Measurements from ENCODE around the gene SPAG9. TPM values are rescaled to one million over a fixed set of nuclear protein-coding genes. Genes with fewer than 3 reads are reported as not detected.

Gene SPAG9
- total and polyA plus RNA-seq, 2 donors (not counting 1 experiment from before 2014, with no cell fraction given), result 8.6 to 64.1 TPM

GRCh38 chr17:51029568-51030463, 90.9 kb downstream of the SPAG9 start:
- Histone ChIP-seq H3K27me3 (replicated peaks in 1 of 4; ENCODE audit: control extremely low read depth in 1 of 4, control insufficient read depth in 3 of 4, insufficient read depth in 4 of 4, low read length in 3 of 4) (no peaks in the 10 kb centered on the region), H2AFZ (ENCODE audit: insufficient read depth, low read depth, low read length, poor library complexity, severe bottlenecking) (peak overlapping the region; percentile 45), H4K20me1 (ENCODE audit: control insufficient read depth, insufficient read depth, low read length, poor library complexity, severe bottlenecking) (no peaks in the 10 kb centered on the region), H3K4me1 (ENCODE audit: control insufficient read depth in 2 of 2, insufficient read depth in 2 of 2, low read length in 2 of 2) (peaks cover 7 to 21% of the 10 kb centered on the region in 2 donors), H3K4me3 (ENCODE audit: control extremely low read depth in 1 of 5, extremely low read depth in 1 of 5, insufficient read depth in 1 of 5, low read depth in 2 of 5, low read length in 4 of 5) (peak overlapping the region in 2 of 5 experiments; percentile 1 to 32), H3K79me2 (ENCODE audit: control insufficient read depth, insufficient read depth, low read length) (no peaks in the 10 kb centered on the region), H3K27ac (ENCODE audit: low read length in 2 of 2) (peak overlapping the region; percentile 15 to 22), H3K4me2 (replicated peaks; ENCODE audit: low read depth, low read length, poor library complexity, severe bottlenecking) (peak overlapping the region; percentile 58), H3K9ac (ENCODE audit: low read length) (peak overlapping the region; percentile 16), H3K36me3 (replicated peaks in 1 of 2; ENCODE audit: control extremely low read depth in 1 of 2, control insufficient read depth in 1 of 2, extremely low read depth in 1 of 2, insufficient read depth in 2 of 2, low read length in 1 of 2) (peaks cover 0 to 2% of the 10 kb centered on the region in 2 experiments), H3K9me3 (ENCODE audit: control extremely low read depth in 1 of 3, control insufficient read depth in 2 of 3, insufficient read depth in 1 of 3, low read length in 2 of 3) (no peaks in the 10 kb centered on the region)
- intact Hi-C loops (cut with micrococcal nuclease), result loop anchor here (2.0 kb wide), 1 partner anchor 21 kb away; no protein-coding TSS in a partner anchor
- Mint-ChIP-seq H3K4me1 (peaks cover 27% of the 10 kb centered on the region), H3K27me3 (no peaks in the 10 kb centered on the region), H3K27ac (peak overlapping the region; percentile 56), H3K9me3 (ENCODE audit: insufficient read depth) (no peaks in the 10 kb centered on the region), H3K4me3 (peak overlapping the region; percentile 63)
- no CpG with 5 or more reads among the region's 3 CpGs for WGBS (ENCODE audit: insufficient coverage)
- ChIA-PET CTCF (interaction anchor here (1.1 kb wide), 1 partner anchor 27 kb away, joined by 3 read pairs; no protein-coding TSS in a partner anchor), POLR2A (no interaction called here)
- no peak for TF ChIP-seq EZH2 (IDR thresholded peaks at IDR 0.05; ENCODE audit: borderline replicate concordance, insufficient read depth, low read depth, low read length, poor library complexity, severe bottlenecking)
- TF ChIP-seq, protein P1, sequence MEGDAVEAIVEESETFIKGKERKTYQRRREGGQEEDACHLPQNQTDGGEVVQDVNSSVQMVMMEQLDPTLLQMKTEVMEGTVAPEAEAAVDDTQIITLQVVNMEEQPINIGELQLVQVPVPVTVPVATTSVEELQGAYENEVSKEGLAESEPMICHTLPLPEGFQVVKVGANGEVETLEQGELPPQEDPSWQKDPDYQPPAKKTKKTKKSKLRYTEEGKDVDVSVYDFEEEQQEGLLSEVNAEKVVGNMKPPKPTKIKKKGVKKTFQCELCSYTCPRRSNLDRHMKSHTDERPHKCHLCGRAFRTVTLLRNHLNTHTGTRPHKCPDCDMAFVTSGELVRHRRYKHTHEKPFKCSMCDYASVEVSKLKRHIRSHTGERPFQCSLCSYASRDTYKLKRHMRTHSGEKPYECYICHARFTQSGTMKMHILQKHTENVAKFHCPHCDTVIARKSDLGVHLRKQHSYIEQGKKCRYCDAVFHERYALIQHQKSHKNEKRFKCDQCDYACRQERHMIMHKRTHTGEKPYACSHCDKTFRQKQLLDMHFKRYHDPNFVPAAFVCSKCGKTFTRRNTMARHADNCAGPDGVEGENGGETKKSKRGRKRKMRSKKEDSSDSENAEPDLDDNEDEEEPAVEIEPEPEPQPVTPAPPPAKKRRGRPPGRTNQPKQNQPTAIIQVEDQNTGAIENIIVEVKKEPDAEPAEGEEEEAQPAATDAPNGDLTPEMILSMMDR (IDR thresholded peaks at IDR 0.05), result no peak
- DNase-seq (peak; percentile 49), ATAC-seq (ENCODE audit: low read depth) (peak; percentile 39)

DNA sequence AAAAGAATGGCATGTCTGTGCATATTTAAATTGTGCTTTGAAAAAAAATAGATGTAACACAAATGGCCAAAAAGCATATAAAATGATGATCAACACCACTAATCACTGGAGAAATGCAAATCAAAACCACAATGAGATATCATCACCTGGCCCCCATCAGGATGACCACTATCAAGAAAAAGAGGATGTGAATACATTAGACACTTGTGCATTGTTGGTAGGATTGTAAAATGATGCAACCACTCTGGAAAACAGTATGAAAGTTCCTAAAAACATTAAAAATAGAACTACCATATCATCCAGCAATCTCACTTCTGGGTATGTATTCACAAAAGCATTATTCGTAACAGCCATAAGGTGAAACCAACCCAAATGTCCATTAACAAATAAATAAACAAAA, 91.5 kb downstream of the SPAG9 start:
- ATAC-seq (ENCODE audit: low read depth), result no peak

More for the DNA sequence above, 91.5 kb downstream of the SPAG9 start:
- POLR2A ChIA-PET, result no interaction called here
- H3K27me3 Mint-ChIP-seq, result no peaks in the 10 kb centered on the region
- CTCF ChIA-PET, result no interaction called here
- no peaks in the 10 kb centered on the region for H3K79me2 ChIP-seq (ENCODE audit: control insufficient read depth, insufficient read depth, low read length)
- intact Hi-C loops (cut with micrococcal nuclease), result loop anchor here (2.0 kb wide), 1 partner anchor 22 kb away; no protein-coding TSS in a partner anchor
- no peak overlapping the region for H3K9ac ChIP-seq (ENCODE audit: low read length)
- peak overlapping the region; percentile 58 for H3K4me2 ChIP-seq (replicated peaks; ENCODE audit: low read depth, low read length, poor library complexity, severe bottlenecking)
- H3K4me3 Mint-ChIP-seq, result peak overlapping the region; percentile 63
- TF ChIP-seq, protein P1 (IDR thresholded peaks at IDR 0.05), result no peak
- no peak for TF ChIP-seq EZH2 (IDR thresholded peaks at IDR 0.05; ENCODE audit: borderline replicate concordance, insufficient read depth, low read depth, low read length, poor library complexity, severe bottlenecking)
- peak overlapping the region; percentile 59 for H3K27ac Mint-ChIP-seq
- peak overlapping the region in 1 of 2 donors; percentile 22 for H3K27ac ChIP-seq (ENCODE audit: low read length in 2 of 2)
- H3K4me3 ChIP-seq (ENCODE audit: control extremely low read depth in 1 of 5, extremely low read depth in 1 of 5, insufficient read depth in 1 of 5, low read depth in 2 of 5, low read length in 4 of 5), result peak overlapping the region in 1 of 5 experiments; percentile 32
- no peaks in the 10 kb centered on the region for H4K20me1 ChIP-seq (ENCODE audit: control insufficient read depth, insufficient read depth, low read length, poor library complexity, severe bottlenecking)
- H2AFZ ChIP-seq (ENCODE audit: insufficient read depth, low read depth, low read length, poor library complexity, severe bottlenecking), result no peak overlapping the region
- H3K9me3 Mint-ChIP-seq (ENCODE audit: insufficient read depth), result no peaks in the 10 kb centered on the region
- H3K36me3 ChIP-seq (replicated peaks in 1 of 2; ENCODE audit: control extremely low read depth in 1 of 2, control insufficient read depth in 1 of 2, extremely low read depth in 1 of 2, insufficient read depth in 2 of 2, low read length in 1 of 2), result peaks cover 0 to 2% of the 10 kb centered on the region in 2 experiments
- WGBS (ENCODE audit: insufficient coverage), result no CpG with 5 or more reads among the region's 1 CpG
- H3K4me1 Mint-ChIP-seq, result peaks cover 24% of the 10 kb centered on the region
- H3K27me3 ChIP-seq (replicated peaks in 1 of 4; ENCODE audit: control extremely low read depth in 1 of 4, control insufficient read depth in 3 of 4, insufficient read depth in 4 of 4, low read length in 3 of 4), result no peaks in the 10 kb centered on the region
- H3K9me3 ChIP-seq (ENCODE audit: control extremely low read depth in 1 of 3, control insufficient read depth in 2 of 3, insufficient read depth in 1 of 3, low read length in 2 of 3), result no peaks in the 10 kb centered on the region
- H3K4me1 ChIP-seq (ENCODE audit: control insufficient read depth in 2 of 2, insufficient read depth in 2 of 2, low read length in 2 of 2), result peaks cover 7 to 21% of the 10 kb centered on the region in 2 donors
- peak; percentile 13 for DNase-seq

Data from B cell (primary cell).